Measurements from ENCODE around the gene ALDH9A1. TPM values are rescaled to one million over a fixed set of nuclear protein-coding genes. Genes with fewer than 3 reads are reported as not detected.

The ALDH9A1 gene
- total RNA-seq, 4 donors from 2014 or later, result 47.3 to 90.4 (median 76.4) TPM

- TF ChIP-seq POLR2A (IDR thresholded peaks at IDR 0.05) (no peak), EP300 (IDR thresholded peaks at IDR 0.05) (no peak), POLR2AphosphoS5 (IDR thresholded peaks at IDR 0.05) (no peak)
- TF ChIP-seq, protein P1, sequence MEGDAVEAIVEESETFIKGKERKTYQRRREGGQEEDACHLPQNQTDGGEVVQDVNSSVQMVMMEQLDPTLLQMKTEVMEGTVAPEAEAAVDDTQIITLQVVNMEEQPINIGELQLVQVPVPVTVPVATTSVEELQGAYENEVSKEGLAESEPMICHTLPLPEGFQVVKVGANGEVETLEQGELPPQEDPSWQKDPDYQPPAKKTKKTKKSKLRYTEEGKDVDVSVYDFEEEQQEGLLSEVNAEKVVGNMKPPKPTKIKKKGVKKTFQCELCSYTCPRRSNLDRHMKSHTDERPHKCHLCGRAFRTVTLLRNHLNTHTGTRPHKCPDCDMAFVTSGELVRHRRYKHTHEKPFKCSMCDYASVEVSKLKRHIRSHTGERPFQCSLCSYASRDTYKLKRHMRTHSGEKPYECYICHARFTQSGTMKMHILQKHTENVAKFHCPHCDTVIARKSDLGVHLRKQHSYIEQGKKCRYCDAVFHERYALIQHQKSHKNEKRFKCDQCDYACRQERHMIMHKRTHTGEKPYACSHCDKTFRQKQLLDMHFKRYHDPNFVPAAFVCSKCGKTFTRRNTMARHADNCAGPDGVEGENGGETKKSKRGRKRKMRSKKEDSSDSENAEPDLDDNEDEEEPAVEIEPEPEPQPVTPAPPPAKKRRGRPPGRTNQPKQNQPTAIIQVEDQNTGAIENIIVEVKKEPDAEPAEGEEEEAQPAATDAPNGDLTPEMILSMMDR (IDR thresholded peaks at IDR 0.05), result no peak
- H3K9me3 ChIP-seq, result no peaks in the 10 kb centered on the region
- 4% methylated on average over 4 to 5 of the region's 5 CpGs for WGBS, 2 donors (ENCODE audit: low coverage in 1 of 2)
- no peak for ATAC-seq
- peak overlapping the region; percentile 64 to 98 (median 92) for H3K27ac ChIP-seq
- peak overlapping the region; percentile 67 to 77 for H3K4me3 ChIP-seq
- no peaks in the 10 kb centered on the region for H3K36me3 ChIP-seq
- peaks cover 8 to 60% (median 27%) of the 10 kb centered on the region in 3 donors for H3K4me1 ChIP-seq
- no peaks in the 10 kb centered on the region for H3K27me3 ChIP-seq
These were observed 66.3 kb downstream of the ALDH9A1 start for GRCh38 chr1:165632152-165632469.

DNA sequence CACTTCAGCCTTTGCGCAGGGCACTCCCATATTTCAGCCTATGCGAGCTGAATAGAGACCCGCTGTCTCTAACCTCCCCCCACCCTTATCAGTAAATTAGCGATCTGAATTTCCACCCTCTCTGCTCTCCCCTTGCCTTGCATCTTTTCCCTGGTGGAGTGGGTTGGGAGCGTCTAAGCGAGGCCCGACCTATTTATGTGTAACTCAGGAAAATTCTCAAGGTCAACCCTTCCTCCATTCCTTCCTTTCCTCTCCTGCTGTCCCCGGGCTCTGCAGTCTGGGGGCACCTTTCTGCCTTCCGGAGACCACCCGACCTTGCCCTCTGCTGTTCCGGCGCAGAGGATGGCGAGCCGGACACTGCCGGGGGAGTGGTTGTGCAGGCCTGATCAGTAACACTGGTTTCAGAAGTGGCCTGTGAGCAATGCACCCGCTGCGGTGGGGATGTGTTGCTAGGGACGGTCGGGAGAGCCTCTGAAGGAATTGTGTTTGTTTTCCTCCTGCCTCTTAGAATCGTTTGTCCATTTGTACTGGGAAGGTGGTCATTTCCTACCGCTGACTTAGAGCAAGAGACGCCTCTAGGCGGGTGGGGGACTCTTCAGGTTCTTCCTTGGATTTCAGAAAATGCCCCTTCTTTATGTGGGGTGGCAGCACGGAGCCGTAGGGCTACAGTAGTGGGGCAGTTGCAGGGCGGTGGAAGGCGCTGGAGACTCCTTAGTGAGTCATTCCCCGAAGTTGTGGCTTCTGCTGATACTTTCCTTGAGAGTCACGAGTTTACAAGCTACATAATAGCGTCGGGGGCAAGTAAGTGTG is 66.8 kb downstream of the ALDH9A1 start:
- 0% methylated on average over 4 to 22 of the region's 31 CpGs for WGBS, 2 donors (ENCODE audit: low coverage in 1 of 2)
- TF ChIP-seq POLR2AphosphoS5 (IDR thresholded peaks at IDR 0.05) (no peak), POLR2A (IDR thresholded peaks at IDR 0.05) (peak in 1 of 2 donors; percentile 4)
- TF ChIP-seq, protein P1 (IDR thresholded peaks at IDR 0.05), result peak in 2 of 4 experiments; percentile 4 to 31
- Histone ChIP-seq H3K27me3 (no peaks in the 10 kb centered on the region), H3K36me3 (no peaks in the 10 kb centered on the region), H3K4me1 (peaks cover 5 to 55% (median 24%) of the 10 kb centered on the region in 3 donors), H3K27ac (peak overlapping the region; percentile 64 to 98 (median 92)), H3K9me3 (no peaks in the 10 kb centered on the region), H3K4me3 (peak overlapping the region; percentile 67 to 77)
- ATAC-seq, result peak; percentile 32

DNA sequence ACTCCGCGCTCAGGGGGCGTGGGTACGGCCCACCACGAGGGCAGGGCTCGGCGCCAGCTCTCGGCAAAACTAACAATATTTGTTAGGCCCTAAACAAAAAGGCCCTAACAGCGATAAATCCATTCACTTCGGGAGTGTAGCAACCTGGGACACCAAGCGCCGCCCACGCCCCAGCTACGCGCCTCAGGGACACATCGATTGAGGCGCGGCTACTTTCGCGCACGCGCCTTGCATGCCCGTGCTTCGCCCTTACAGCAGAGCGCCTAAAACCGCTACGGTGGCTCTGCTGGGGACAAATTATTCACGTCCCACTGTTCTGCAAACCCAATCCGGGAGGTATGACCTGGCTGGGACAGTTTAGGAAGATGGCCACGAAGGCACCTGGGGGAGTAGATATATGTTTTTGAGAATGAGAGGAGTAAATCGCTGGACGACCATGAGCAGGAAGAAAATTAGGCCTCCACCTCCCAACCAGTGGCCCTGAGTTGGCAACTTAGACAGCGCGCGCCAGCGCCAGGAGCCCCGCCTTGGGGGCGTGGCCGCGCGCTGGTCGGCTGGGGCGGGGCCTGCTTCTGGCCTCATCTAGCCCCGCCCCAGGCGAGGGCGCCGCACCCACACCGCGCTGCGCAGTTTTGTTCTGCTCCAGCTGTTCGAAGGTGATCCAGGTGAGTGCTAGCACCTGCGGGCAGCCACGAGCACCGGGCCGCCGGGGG is 67.6 kb downstream of the ALDH9A1 start, which contains the start of gene MGST3:
TSS of gene MGST3 (plus strand) at position 606 of the 713 bp plus-strand sequence. CDS start 18,614 bp downstream, outside the sequence.
- peaks cover 4 to 47% (median 23%) of the 10 kb centered on the region in 3 donors for H3K4me1 ChIP-seq
- WGBS, 2 donors (ENCODE audit: low coverage in 1 of 2), result 0% methylated on average over 11 to 18 of the region's 56 CpGs
- TF ChIP-seq POLR2AphosphoS5 (IDR thresholded peaks at IDR 0.05), result peak; percentile 90
- TF ChIP-seq, protein P1 (IDR thresholded peaks at IDR 0.05), result no peak
- peak; percentile 81 to 83 for TF ChIP-seq POLR2A (IDR thresholded peaks at IDR 0.05)
- H3K9me3 ChIP-seq, result no peaks in the 10 kb centered on the region
- peak within 1 kb of the TSS; percentile 67 to 77 for H3K4me3 ChIP-seq
- peak within 1 kb of the TSS; percentile 64 to 98 (median 92) for H3K27ac ChIP-seq
- no peaks in the 10 kb centered on the region for H3K27me3 ChIP-seq
- peak; percentile 97 for ATAC-seq
- H3K36me3 ChIP-seq, result no peaks in the 10 kb centered on the region

GRCh38 chr1:165629848-165630628 is 68.3 kb downstream of the ALDH9A1 start:
- Histone ChIP-seq H3K9me3 (no peaks in the 10 kb centered on the region), H3K36me3 (no peaks in the 10 kb centered on the region), H3K27ac (peak overlapping the region; percentile 64 to 98 (median 92)), H3K27me3 (no peaks in the 10 kb centered on the region), H3K4me1 (peaks cover 4 to 40% (median 15%) of the 10 kb centered on the region in 3 donors), H3K4me3 (peak overlapping the region; percentile 67 to 77)
- TF ChIP-seq EP300 (IDR thresholded peaks at IDR 0.05) (no peak), POLR2AphosphoS5 (IDR thresholded peaks at IDR 0.05) (no peak), POLR2A (IDR thresholded peaks at IDR 0.05) (no peak)
- TF ChIP-seq, protein P1 (IDR thresholded peaks at IDR 0.05), result no peak
- 12 to 16% methylated on average over 6 to 10 of the region's 26 CpGs for WGBS, 2 donors (ENCODE audit: low coverage in 1 of 2)
- peak; percentile 8 for ATAC-seq

All from gastroesophageal sphincter (tissue), 4 donors.